Testis (tissue), 3 donors: ENCODE measurements around the gene IGSF11. TPM values are rescaled to one million over a fixed set of nuclear protein-coding genes. Genes with fewer than 3 reads are reported as not detected.
"Not testable (repeated sequence)": the region's sequence is repeated elsewhere in the genome, so short reads cannot be mapped to it uniquely, and the experiment has no call there.

Experiments used
- DNase-seq: peaks from one replicate; pipeline ENCODE4 v3.0.0-alpha.2; 2019
- H3K27ac ChIP-seq, 2 donors: fragments of 200-600 bp; sonication (generic); one replicate each; pipeline ENCODE4 v1.5.1; 2019
- H3K27me3 ChIP-seq: fragments of 200-600 bp; sonication (generic); one replicate; pipeline ENCODE4 v1.5.1; 2019
- H3K36me3 ChIP-seq: fragments of 200-600 bp; sonication (generic); one replicate; pipeline ENCODE4 v1.5.1; 2017; ENCODE audit warnings: low read depth; ENCODE audit errors: missing control alignments
- H3K4me1 ChIP-seq: fragments of 200-600 bp; sonication (generic); one replicate; pipeline ENCODE4 v1.5.1; 2019
- H3K4me3 ChIP-seq, 2 donors: fragments of 200-600 bp; sonication (generic); one replicate each; pipeline ENCODE4 v1.5.1; 2017 to 2019
- H3K9me3 ChIP-seq: fragments of 200-600 bp; sonication (generic); one replicate; pipeline ENCODE4 v1.5.1; 2017
- CTCF ChIP-seq, 3 experiments: fragments of 450-650 bp in 2 of 3; fragments of 200-600 bp in 1 of 3; sonication (generic) in 1 of 3; IDR thresholded peaks; one replicate each; pipeline ENCODE4 v1.5.1; 2016 to 2019; ENCODE audit warnings: antibody characterized with exemption in 3 of 3, mild to moderate bottlenecking in 2 of 3, moderate library complexity in 1 of 3
- POLR2A ChIP-seq: fragments of 450-650 bp; IDR thresholded peaks from one replicate; pipeline ENCODE4 v1.6.1; 2017; ENCODE audit warnings: antibody characterized with exemption, mild to moderate bottlenecking, moderate library complexity
- WGBS, 2 donors: methylation state at CpG; one replicate each; pipeline ENCODE4 v1.1.5; 2018; 5-methylcytosine and 5-hydroxymethylcytosine counted together
- intact Hi-C: fragments of 100-400 bp; cut with DNase I; formaldehyde crosslinking; loops from one replicate; pipeline ENCODE4 v1.15.1; 2023; ENCODE audit warnings: low total_unique reads
- polyA plus RNA-seq: library from polyadenylated mRNA; stranded (reverse); fragments of 350-450 nt; fragmentation: Illumina TruSeq; extraction: RNeasy Lipid Tissue Mini Kit (QIAGEN cat#74804); gene quantifications from one replicate; pipeline ENCODE4 v1.2.3, GENCODE V29; 2014; ENCODE audit warnings: low read depth, low replicate concordance; ENCODE audit not compliant: insufficient read depth
- total RNA-seq, 2 donors: library from RNA; depleted of rRNA; stranded (reverse); fragments of >200 nt; gene quantifications; one replicate each; pipeline ENCODE4 v1.2.3, GENCODE V29; 2016

The IGSF11 gene
- total and polyA plus RNA-seq, 3 donors from 2014 or later = 80.0 to 105 (median 99.1) TPM

- Histone ChIP-seq H3K27me3 (no peaks in the 10 kb centered on the region), H3K9me3 (no peaks in the 10 kb centered on the region), H3K36me3 (no peaks in the 10 kb centered on the region), H3K4me3 (no peak overlapping the region), H3K4me1 (no peaks in the 10 kb centered on the region), H3K27ac (no peak overlapping the region)
- intact Hi-C loops = no loop called here
- 89 to 93% methylated on average over 5 to 8 of the region's 8 CpGs for WGBS, 2 donors
- no peak for DNase-seq
- TF ChIP-seq CTCF (IDR thresholded peaks at IDR 0.05) (no peak), POLR2A (no peak)
Observed at GRCh38 chr3:118977671-118978392, 56.8 kb downstream of the IGSF11 start.

GRCh38 chr3:118977118-118977517 is 57.5 kb downstream of the IGSF11 start:
- no peak overlapping the region for H3K4me3 ChIP-seq
- DNase-seq = no peak
- no peaks in the 10 kb centered on the region for H3K4me1 ChIP-seq
- intact Hi-C loops = no loop called here
- no peak overlapping the region for H3K27ac ChIP-seq
- no peaks in the 10 kb centered on the region for H3K27me3 ChIP-seq
- H3K9me3 ChIP-seq = no peaks in the 10 kb centered on the region
- H3K36me3 ChIP-seq = no peaks in the 10 kb centered on the region
- TF ChIP-seq POLR2A (no peak), CTCF (IDR thresholded peaks at IDR 0.05) (no peak)

GRCh38 chr3:118975476-118975875 is 59.2 kb downstream of the IGSF11 start:
- not testable (repeated sequence) for DNase-seq
- WGBS, 2 donors = 80 to 95% methylated on average over 1 of the region's 1 CpG

GRCh38 chr3:118974356-118975097 is 60.1 kb downstream of the IGSF11 start:
- TF ChIP-seq CTCF (IDR thresholded peaks at IDR 0.05) = no peak
- TF ChIP-seq POLR2A = no peak
- no peak overlapping the region for H3K4me3 ChIP-seq
- H3K36me3 ChIP-seq = no peaks in the 10 kb centered on the region
- H3K9me3 ChIP-seq = no peaks in the 10 kb centered on the region
- H3K27me3 ChIP-seq = no peaks in the 10 kb centered on the region
- no peak for DNase-seq
- intact Hi-C loops = no loop called here
- no peaks in the 10 kb centered on the region for H3K4me1 ChIP-seq
- 74 to 89% methylated on average over 6 of the region's 6 CpGs for WGBS, 2 donors
- no peak overlapping the region for H3K27ac ChIP-seq

More at GRCh38 chr3:118975476-118975875, 59.2 kb downstream of the IGSF11 start:
- H3K4me3 ChIP-seq, H3K36me3 ChIP-seq, H3K4me1 ChIP-seq, intact Hi-C loops, H3K27me3 ChIP-seq, H3K9me3 ChIP-seq, H3K27ac ChIP-seq: not testable (repeated sequence)

- Histone ChIP-seq H3K4me3 (no peak overlapping the region), H3K27ac (no peak overlapping the region), H3K36me3 (no peaks in the 10 kb centered on the region), H3K4me1 (no peaks in the 10 kb centered on the region), H3K9me3 (no peaks in the 10 kb centered on the region), H3K27me3 (no peaks in the 10 kb centered on the region)
- intact Hi-C loops = no loop called here
- no peak for DNase-seq
- TF ChIP-seq CTCF (IDR thresholded peaks at IDR 0.05) (no peak), POLR2A (no peak)
- 87 to 89% methylated on average over 3 of the region's 3 CpGs for WGBS, 2 donors
Observed at GRCh38 chr3:118973050-118973449, 61.6 kb downstream of the IGSF11 start.
